HL-60 (cell line): ENCODE measurements around the gene PEAK3.

Source experiments
- CTCF ChIP-seq: IDR thresholded peaks from one replicate; pipeline ENCODE4 v1.5.1; 2011; ENCODE audit warnings: low read length, control low read depth, inconsistent platforms; ENCODE audit not compliant: insufficient read depth
- GABPA ChIP-seq: IDR thresholded peaks from 2 replicates; pipeline ENCODE4 v1.6.1; 2012; ENCODE audit warnings: low read depth
- POLR2AphosphoS5 ChIP-seq: IDR thresholded peaks from 2 replicates; pipeline ENCODE4 v1.6.1; 2012; ENCODE audit warnings: low read depth
- SPI1 ChIP-seq: IDR thresholded peaks from 2 replicates; pipeline ENCODE4 v1.6.1; 2012; ENCODE audit warnings: low read depth, mild to moderate bottlenecking, borderline replicate concordance
- TF ChIP-seq, protein P1 (sequence below): IDR thresholded peaks from 2 replicates; pipeline ENCODE4 v1.6.1; 2012; ENCODE audit warnings: low read depth; ENCODE audit not compliant: insufficient replicate concordance

DNA sequence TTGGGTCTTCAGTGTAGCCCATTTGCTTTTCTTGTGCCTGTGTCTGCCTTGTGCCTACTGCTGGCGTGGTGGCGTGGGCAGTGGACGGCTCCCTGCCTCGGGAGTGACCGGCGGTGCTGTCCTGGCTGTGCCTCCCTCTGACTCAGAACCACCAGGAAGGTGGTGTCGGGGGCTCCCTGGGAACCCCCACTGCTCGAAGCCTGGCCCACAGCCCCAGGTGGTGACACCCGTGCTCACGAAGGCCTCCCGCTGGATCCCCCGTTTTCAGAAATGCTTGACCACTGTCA lies 37.9 kb downstream of the PEAK3 start:
- no peak for TF ChIP-seq CTCF
- TF ChIP-seq GABPA = no peak
- no peak for TF ChIP-seq POLR2AphosphoS5
- TF ChIP-seq, protein P1, sequence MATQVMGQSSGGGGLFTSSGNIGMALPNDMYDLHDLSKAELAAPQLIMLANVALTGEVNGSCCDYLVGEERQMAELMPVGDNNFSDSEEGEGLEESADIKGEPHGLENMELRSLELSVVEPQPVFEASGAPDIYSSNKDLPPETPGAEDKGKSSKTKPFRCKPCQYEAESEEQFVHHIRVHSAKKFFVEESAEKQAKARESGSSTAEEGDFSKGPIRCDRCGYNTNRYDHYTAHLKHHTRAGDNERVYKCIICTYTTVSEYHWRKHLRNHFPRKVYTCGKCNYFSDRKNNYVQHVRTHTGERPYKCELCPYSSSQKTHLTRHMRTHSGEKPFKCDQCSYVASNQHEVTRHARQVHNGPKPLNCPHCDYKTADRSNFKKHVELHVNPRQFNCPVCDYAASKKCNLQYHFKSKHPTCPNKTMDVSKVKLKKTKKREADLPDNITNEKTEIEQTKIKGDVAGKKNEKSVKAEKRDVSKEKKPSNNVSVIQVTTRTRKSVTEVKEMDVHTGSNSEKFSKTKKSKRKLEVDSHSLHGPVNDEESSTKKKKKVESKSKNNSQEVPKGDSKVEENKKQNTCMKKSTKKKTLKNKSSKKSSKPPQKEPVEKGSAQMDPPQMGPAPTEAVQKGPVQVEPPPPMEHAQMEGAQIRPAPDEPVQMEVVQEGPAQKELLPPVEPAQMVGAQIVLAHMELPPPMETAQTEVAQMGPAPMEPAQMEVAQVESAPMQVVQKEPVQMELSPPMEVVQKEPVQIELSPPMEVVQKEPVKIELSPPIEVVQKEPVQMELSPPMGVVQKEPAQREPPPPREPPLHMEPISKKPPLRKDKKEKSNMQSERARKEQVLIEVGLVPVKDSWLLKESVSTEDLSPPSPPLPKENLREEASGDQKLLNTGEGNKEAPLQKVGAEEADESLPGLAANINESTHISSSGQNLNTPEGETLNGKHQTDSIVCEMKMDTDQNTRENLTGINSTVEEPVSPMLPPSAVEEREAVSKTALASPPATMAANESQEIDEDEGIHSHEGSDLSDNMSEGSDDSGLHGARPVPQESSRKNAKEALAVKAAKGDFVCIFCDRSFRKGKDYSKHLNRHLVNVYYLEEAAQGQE = no peak
- TF ChIP-seq SPI1 = no peak
